RWPE2 (cell line): ENCODE results near the gene TRIM72.
"Not testable (repeated sequence)": the region's sequence is repeated elsewhere in the genome, so short reads cannot be mapped to it uniquely, and the experiment has no call there.

Experiments
- ATAC-seq: fragments of 200-7000 bp; cut with Tn5 transposase; 3 replicates; pipeline ENCODE4 v1.9.1; 2021; ENCODE audit warnings: low read depth
- DNase-seq: peaks from one replicate; pipeline ENCODE4 v3.0.0-alpha.2; 2020; ENCODE audit warnings: low spot score
- H3K27ac ChIP-seq: fragments of 450-650 bp; 2 replicates; pipeline ENCODE4 v1.5.1; 2017; ENCODE audit warnings: mild to moderate bottlenecking; ENCODE audit not compliant: poor library complexity, severe bottlenecking
- H3K27me3 ChIP-seq: fragments of 250-450 bp; sonication (Bioruptor Pico); 2 replicates; pipeline ENCODE4 v1.5.1; 2021; ENCODE audit warnings: mild to moderate bottlenecking, moderate library complexity; ENCODE audit not compliant: insufficient read depth, poor library complexity, severe bottlenecking
- H3K36me3 ChIP-seq: fragments of 250-450 bp; sonication (Bioruptor Pico); 2 replicates; pipeline ENCODE4 v1.5.1; 2020; ENCODE audit warnings: low read depth, mild to moderate bottlenecking, moderate library complexity
- H3K4me1 ChIP-seq: fragments of 250-450 bp; sonication (Bioruptor Pico); 2 replicates; pipeline ENCODE4 v1.5.1; 2021; ENCODE audit warnings: mild to moderate bottlenecking, moderate library complexity; ENCODE audit not compliant: insufficient read depth, poor library complexity, severe bottlenecking
- H3K4me3 ChIP-seq: fragments of 250-450 bp; sonication (Bioruptor Pico); 2 replicates; pipeline ENCODE4 v1.5.1; 2021; ENCODE audit warnings: mild to moderate bottlenecking, moderate library complexity; ENCODE audit not compliant: severe bottlenecking
- H3K9me3 ChIP-seq: fragments of 250-450 bp; sonication (Bioruptor Pico); 2 replicates; pipeline ENCODE4 v1.5.1; 2021; ENCODE audit warnings: mild to moderate bottlenecking, moderate library complexity; ENCODE audit not compliant: severe bottlenecking
- CTCF ChIP-seq: fragments of 450-650 bp; IDR thresholded peaks from one replicate; pipeline ENCODE4 v1.5.1; 2017; ENCODE audit warnings: mild to moderate bottlenecking, moderate library complexity; ENCODE audit not compliant: poor library complexity, severe bottlenecking

The TRIM72 gene

GRCh38 chr16:31199430-31200041 lies 14.4 kb upstream of the TRIM72 start:
- H3K4me1 ChIP-seq: peaks cover 11% of the 10 kb centered on the region

GRCh38 chr16:31200111-31200510 lies 13.8 kb upstream of the TRIM72 start:
- Histone ChIP-seq H3K27ac (peak overlapping the region; percentile 39), H3K4me1 (peaks cover 11% of the 10 kb centered on the region)
- not testable (repeated sequence) for ATAC-seq

More at GRCh38 chr16:31199430-31200041, 14.4 kb upstream of the TRIM72 start:
- no peak for TF ChIP-seq CTCF
- Histone ChIP-seq H3K27me3 (no peaks in the 10 kb centered on the region), H3K36me3 (peaks cover 29% of the 10 kb centered on the region), H3K9me3 (no peaks in the 10 kb centered on the region), H3K27ac (no peak overlapping the region), H3K4me3 (no peak overlapping the region)
- no peak for ATAC-seq
- DNase-seq: no peak

GRCh38 chr16:31200821-31201568 lies 12.9 kb upstream of the TRIM72 start:
- no peak for TF ChIP-seq CTCF
- peak overlapping the region; percentile 39 for H3K4me3 ChIP-seq
- peaks cover 14% of the 10 kb centered on the region for H3K36me3 ChIP-seq
- H3K27me3 ChIP-seq: no peaks in the 10 kb centered on the region
- H3K9me3 ChIP-seq: no peaks in the 10 kb centered on the region
- ATAC-seq (peak; percentile 7; the same call in 2 of the 3 replicates), DNase-seq (peak; percentile 52)
- peak overlapping the region; percentile 39 for H3K27ac ChIP-seq
- peaks cover 11% of the 10 kb centered on the region for H3K4me1 ChIP-seq

More at GRCh38 chr16:31200111-31200510, 13.8 kb upstream of the TRIM72 start:
- not testable (repeated sequence) for H3K9me3 ChIP-seq, DNase-seq, H3K27me3 ChIP-seq, H3K4me3 ChIP-seq
- peaks cover 23% of the 10 kb centered on the region for H3K36me3 ChIP-seq

- Histone ChIP-seq H3K27ac (peak overlapping the region; percentile 39), H3K27me3 (no peaks in the 10 kb centered on the region), H3K9me3 (no peaks in the 10 kb centered on the region), H3K36me3 (peaks cover 6% of the 10 kb centered on the region), H3K4me1 (peaks cover 11% of the 10 kb centered on the region), H3K4me3 (peak overlapping the region; percentile 39)
- DNase-seq: peak; percentile 59
- peak; percentile 59 for ATAC-seq
- TF ChIP-seq CTCF: no peak
These were observed 12.1 kb upstream of the TRIM72 start for GRCh38 chr16:31201582-31202413.
